HCT116 (cell line): Measurements from ENCODE around the gene IL1R1. TPM values are rescaled to one million over a fixed set of nuclear protein-coding genes. Genes with fewer than 3 reads are reported as not detected.

Source experiments
- ATAC-seq: fragments of 200-7000 bp; cut with Tn5 transposase; 2 replicates; pipeline ENCODE4 v1.9.1; 2020; ENCODE audit warnings: mild to moderate bottlenecking, moderate library complexity
- BruUV-seq: library from RNA; stranded (reverse); fragments of 400-500 nt; replicated peaks from 2 replicates; lab custom pipeline; 2021; lab: Mats Ljungman, UMichigan
- CTCF ChIA-PET: fragments of 300-600 bp; sonication (Branson Sonifier 250); formaldehyde crosslinking; loops from one replicate; lab custom pipeline; 2021; ENCODE audit warnings: antibody characterized with exemption; lab: Charles Lee
- POLR2A ChIA-PET: fragments of 300-600, 350-600 bp; sonication (Branson Sonifier 250); formaldehyde crosslinking; loops from one replicate; lab custom pipeline; 2021; ENCODE audit warnings: antibody characterized with exemption; lab: Charles Lee
- RAD21 ChIA-PET, 2 experiments: fragments of 300-600 bp; sonication (Branson Sonifier 250); formaldehyde crosslinking; loops; one replicate each; lab custom pipeline; 2023; ENCODE audit warnings: low total read pairs in 2 of 2; ENCODE audit not compliant: uncharacterized antibody in 2 of 2, unreplicated experiment in 2 of 2, low non-redundant PET in 1 of 2; lab: Charles Lee
- DNase-seq: peaks from one replicate; pipeline ENCODE4 v3.0.0-alpha.2; 2010; ENCODE audit warnings: low read depth, low spot score
- H2AFZ ChIP-seq: fragments of 200-600 bp; shearing (Covaris generic), sonication (generic); 2 replicates; pipeline ENCODE4 v1.6.1; 2017; ENCODE audit warnings: low read depth, mixed run types, mixed read lengths, antibody characterized with exemption, low read length; ENCODE audit not compliant: poor library complexity, severe bottlenecking
- H3K27ac ChIP-seq: 2 replicates; pipeline ENCODE4 v1.5.1; 2012; ENCODE audit warnings: low read depth, low read length
- H3K27me3 ChIP-seq: fragments of 200-600 bp; sonication (generic); 2 replicates; pipeline ENCODE4 v1.6.1; 2016; ENCODE audit warnings: mixed run types, low read length, mixed read lengths; ENCODE audit not compliant: insufficient read depth
- H3K36me3 ChIP-seq, 2 experiments: fragments of 200-500 bp in 1 of 2; fragments of 200-600 bp in 1 of 2; sonication (Bioruptor generic) in 1 of 2; sonication (generic) in 1 of 2; 2 replicates each; pipeline versions ENCODE4 v1.5.1 to v1.6.1; 2014 to 2016; ENCODE audit warnings: low read length in 2 of 2, inconsistent platforms in 1 of 2, mixed read lengths in 1 of 2, mixed run types in 1 of 2; ENCODE audit not compliant: insufficient read depth in 2 of 2, control insufficient read depth in 1 of 2
- H3K4me1 ChIP-seq, 2 experiments: fragments of 200-600 bp in 1 of 2; sonication (generic) in 1 of 2; 2 replicates each; pipeline versions ENCODE4 v1.5.1 to v1.6.1; 2012 to 2017; ENCODE audit warnings: low read length in 2 of 2, inconsistent platforms in 1 of 2, mild to moderate bottlenecking in 1 of 2, mixed read lengths in 1 of 2, mixed run types in 1 of 2, moderate library complexity in 1 of 2; ENCODE audit not compliant: insufficient read depth in 2 of 2, control insufficient read depth in 1 of 2
- H3K4me2 ChIP-seq: fragments of 200-600 bp; sonication (generic); 2 replicates; pipeline ENCODE4 v1.6.1; 2017; ENCODE audit warnings: mixed run types, low read length, mixed read lengths
- H3K4me3 ChIP-seq, 2 experiments: fragments of 200-600 bp in 1 of 2; sonication (generic) in 1 of 2; replicated peaks in 1 of 2; 2 replicates each; pipeline ENCODE4 v1.5.1; 2011 to 2016; ENCODE audit warnings: low read length in 2 of 2, control low read depth in 1 of 2, low read depth in 1 of 2, mild to moderate bottlenecking in 1 of 2, mixed read lengths in 1 of 2, mixed run types in 1 of 2
- H3K79me2 ChIP-seq: fragments of 200-600 bp; sonication (generic); 2 replicates; pipeline ENCODE4 v1.6.1; 2017; ENCODE audit warnings: mild to moderate bottlenecking, mixed run types, low read length, moderate library complexity, mixed read lengths; ENCODE audit not compliant: insufficient read depth
- H3K9ac ChIP-seq: fragments of 200-600 bp; sonication (generic); 2 replicates; pipeline ENCODE4 v1.6.1; 2016; ENCODE audit warnings: low read length, mixed read lengths
- H3K9me2 ChIP-seq: fragments of 200-600 bp; sonication (generic), shearing (Covaris generic); 2 replicates; pipeline ENCODE4 v1.6.1; 2017; ENCODE audit warnings: mixed run types, mild to moderate bottlenecking, moderate library complexity; ENCODE audit not compliant: insufficient read depth
- H3K9me3 ChIP-seq, 2 experiments: fragments of 200-500 bp in 1 of 2; fragments of 200-600 bp in 1 of 2; sonication (Bioruptor generic) in 1 of 2; sonication (generic) in 1 of 2; 2 replicates each; pipeline ENCODE4 v1.6.1; 2014 to 2017; ENCODE audit warnings: low read length in 2 of 2, mixed read lengths in 2 of 2, inconsistent platforms in 1 of 2, low read depth in 1 of 2, mild to moderate bottlenecking in 1 of 2, mixed run types in 1 of 2, moderate library complexity in 1 of 2; ENCODE audit not compliant: control insufficient read depth in 1 of 2, insufficient read depth in 1 of 2
- H4K20me1 ChIP-seq: fragments of 200-600 bp; sonication (generic), shearing (Covaris generic); 2 replicates; pipeline ENCODE4 v1.6.1; 2017; ENCODE audit warnings: mixed run types, mild to moderate bottlenecking, moderate library complexity; ENCODE audit not compliant: insufficient read depth
- ATF3 ChIP-seq: IDR thresholded peaks from 2 replicates; pipeline ENCODE4 v1.6.1; 2012
- CTCF ChIP-seq, 3 experiments: fragments of 200-600 bp in 1 of 3; sonication (generic) in 1 of 3; IDR thresholded peaks in 2 of 3; conservative IDR thresholded peaks in 1 of 3; 2 replicates each; pipeline ENCODE4 v1.5.1; 2012 to 2017; ENCODE audit warnings: low read depth in 2 of 3, low read length in 2 of 3, antibody characterized with exemption in 1 of 3, borderline replicate concordance in 1 of 3, control low read depth in 1 of 3, mild to moderate bottlenecking in 1 of 3, mixed read lengths in 1 of 3, mixed run types in 1 of 3, moderate library complexity in 1 of 3; ENCODE audit not compliant: insufficient read depth in 1 of 3
- EZH2phosphoT487 ChIP-seq: fragments of 200-600 bp; IDR thresholded peaks from 2 replicates; pipeline ENCODE4 v1.6.1; 2018; ENCODE audit warnings: antibody characterized with exemption, borderline replicate concordance
- JUND ChIP-seq: IDR thresholded peaks from 2 replicates; pipeline ENCODE4 v1.6.1; 2012
- MAX ChIP-seq: IDR thresholded peaks from 2 replicates; pipeline ENCODE4 v1.6.1; 2012
- REST ChIP-seq: IDR thresholded peaks from 2 replicates; pipeline ENCODE4 v1.6.1; 2012; ENCODE audit warnings: low read depth
- SIN3A ChIP-seq: IDR thresholded peaks from 2 replicates; pipeline ENCODE4 v1.6.1; 2012; ENCODE audit warnings: low read depth
- SP1 ChIP-seq: IDR thresholded peaks from 2 replicates; pipeline ENCODE4 v1.6.1; 2012; ENCODE audit warnings: low read depth
- TCF7L2 ChIP-seq: IDR thresholded peaks from 2 replicates; pipeline ENCODE4 v1.7.0; 2011; ENCODE audit warnings: borderline replicate concordance, inconsistent platforms; ENCODE audit not compliant: insufficient read depth, insufficient read length; ENCODE audit errors: extremely low read depth
- intact Hi-C: fragments of 100-400 bp; cut with micrococcal nuclease; formaldehyde crosslinking; loops from 2 replicates; pipeline ENCODE4 v1.10.0; 2022
- total RNA-seq: library from RNA; stranded (reverse); gene quantifications from one replicate; pipeline ENCODE4 v1.2.1, GENCODE V29; 2021; ENCODE audit not compliant: unreplicated experiment

Gene IL1R1
- total RNA-seq, 1 experiment from 2014 or later = 5.3 TPM

GRCh38 chr2:102186791-102187495 lies 44.4 kb downstream of the IL1R1 start, which contains the start of gene IL1RL2 (continued):
- TF ChIP-seq JUND (no peak), SP1 (no peak), CTCF (IDR thresholded peaks at IDR 0.05 in 2 of 3, conservative IDR thresholded peaks at IDR 0.05 in 1 of 3; ENCODE audit: borderline replicate concordance in 1 of 3, insufficient read depth in 1 of 3, low read depth in 2 of 3, low read length in 2 of 3) (no peak), EZH2phosphoT487 (no peak)

GRCh38 chr2:102187496-102188150 lies 45.1 kb downstream of the IL1R1 start:
- Histone ChIP-seq H3K4me3 (no peak overlapping the region), H4K20me1 (no peaks in the 10 kb centered on the region), H3K4me2 (no peak overlapping the region), H3K9me3 (no peaks in the 10 kb centered on the region), H3K9ac (no peak overlapping the region), H3K36me3 (no peaks in the 10 kb centered on the region), H3K4me1 (0 out of 4 replicates have a peak, but pooled peaks cover 0 to 5% of the 10 kb centered on the region in 2 experiments), H3K27me3 (no peaks in the 10 kb centered on the region), H3K27ac (no peak overlapping the region), H2AFZ (no peak overlapping the region), H3K79me2 (no peaks in the 10 kb centered on the region), H3K9me2 (no peaks in the 10 kb centered on the region)
- no TSS peak for BruUV-seq
- RAD21 ChIA-PET = no interaction called here
- DNase-seq (no peak), ATAC-seq (no peak)
- TF ChIP-seq MAX (no peak), TCF7L2 (no peak), ATF3 (no peak), SIN3A (no peak), REST (no peak), CTCF (IDR thresholded peaks at IDR 0.05 in 2 of 3, conservative IDR thresholded peaks at IDR 0.05 in 1 of 3; ENCODE audit: borderline replicate concordance in 1 of 3, insufficient read depth in 1 of 3, low read depth in 2 of 3, low read length in 2 of 3) (no peak)
- intact Hi-C loops = no loop called here
- POLR2A ChIA-PET = no interaction called here
- CTCF ChIA-PET = no interaction called here
